NT2/D1 (cell line): Measurements from ENCODE around the gene SLC19A1.

Source experiments
- SUZ12 ChIP-seq: IDR thresholded peaks from 2 replicates; pipeline ENCODE4 v1.6.1; 2011; ENCODE audit not compliant: insufficient read length, insufficient read depth; ENCODE audit errors: extremely low read depth
- ZNF274 ChIP-seq: IDR thresholded peaks from 2 replicates; pipeline ENCODE4 v1.6.1; 2011; ENCODE audit warnings: mild to moderate bottlenecking, low read depth, low read length

GRCh38 chr21:45580181-45580575, 37.9 kb upstream of the SLC19A1 start:
- TF ChIP-seq SUZ12 = no peak
- no peak for TF ChIP-seq ZNF274
